PC-9 (cell line): ENCODE measurements around the gene ZNF646. TPM values are rescaled to one million over a fixed set of nuclear protein-coding genes. Genes with fewer than 3 reads are reported as not detected.

Source experiments
- BruUV-seq: library from RNA; stranded (reverse); fragments of 400-500 nt; replicated peaks from 2 replicates; lab custom pipeline; 2021; lab: Mats Ljungman, UMichigan
- CTCF ChIA-PET: fragments of 300-600 bp; sonication (Branson Sonifier 250); formaldehyde crosslinking; loops from one replicate; lab custom pipeline; 2022; ENCODE audit warnings: antibody characterized with exemption; lab: Charles Lee
- POLR2A ChIA-PET: fragments of 300-600 bp; sonication (Branson Sonifier 250); formaldehyde crosslinking; loops from one replicate; lab custom pipeline; 2022; ENCODE audit warnings: antibody characterized with exemption; ENCODE audit not compliant: unreplicated experiment; lab: Charles Lee
- DNase-seq, 2 experiments: peaks; one replicate each; pipeline versions ENCODE4 v3.0.0 to v3.0.0-alpha.2; 2015 to 2022; ENCODE audit warnings: mixed read lengths in 1 of 2
- H2AFZ ChIP-seq: fragments of 200-600 bp; sonication (generic); 2 replicates; pipeline ENCODE4 v1.8.1; 2017; ENCODE audit warnings: antibody characterized with exemption
- H3F3A ChIP-seq: fragments of 200-600 bp; sonication (generic); 2 replicates; pipeline ENCODE4 v1.8.1; 2017; ENCODE audit warnings: antibody characterized with exemption, mild to moderate bottlenecking, low read depth; ENCODE audit not compliant: insufficient read depth
- H3K27ac ChIP-seq: fragments of 200-600 bp; sonication (generic); 2 replicates; pipeline ENCODE4 v1.6.1; 2016; ENCODE audit warnings: mixed run types
- H3K27me3 ChIP-seq: fragments of 200-600 bp; sonication (generic); 2 replicates; pipeline ENCODE4 v1.6.1; 2016; ENCODE audit warnings: low read depth, mixed run types; ENCODE audit not compliant: insufficient read depth
- H3K36me3 ChIP-seq: fragments of 200-600 bp; sonication (generic); 2 replicates; pipeline ENCODE4 v1.6.1; 2016; ENCODE audit warnings: low read depth, mixed run types
- H3K4me1 ChIP-seq: fragments of 200-600 bp; sonication (generic); replicated peaks from 2 replicates; pipeline ENCODE4 v1.6.1; 2016; ENCODE audit warnings: mixed run types; ENCODE audit not compliant: insufficient read depth
- H3K4me2 ChIP-seq: fragments of 200-600 bp; sonication (generic); 2 replicates; pipeline ENCODE4 v1.6.1; 2017; ENCODE audit warnings: mixed run types
- H3K4me3 ChIP-seq: fragments of 200-600 bp; sonication (generic); 2 replicates; pipeline ENCODE4 v1.6.1; 2016; ENCODE audit warnings: mixed run types
- H3K79me2 ChIP-seq: fragments of 200-600 bp; sonication (generic); 2 replicates; pipeline ENCODE4 v1.6.1; 2017; ENCODE audit warnings: low read depth, mixed run types
- H3K9me2 ChIP-seq: fragments of 200-600 bp; sonication (generic); 2 replicates; pipeline ENCODE4 v1.8.1; 2017; ENCODE audit warnings: mild to moderate bottlenecking; ENCODE audit not compliant: insufficient read depth
- H3K9me3 ChIP-seq: fragments of 200-600 bp; sonication (generic); 2 replicates; pipeline ENCODE4 v1.8.1; 2016; ENCODE audit warnings: low read depth; ENCODE audit not compliant: insufficient read depth
- H4K20me1 ChIP-seq: fragments of 200-600 bp; sonication (generic); 2 replicates; pipeline ENCODE4 v1.8.1; 2017; ENCODE audit not compliant: insufficient read depth
- CTCF ChIP-seq: fragments of 200-600 bp; sonication (generic); conservative IDR thresholded peaks from 2 replicates; pipeline ENCODE4 v1.6.1; 2017; ENCODE audit warnings: mixed run types, antibody characterized with exemption, mild to moderate bottlenecking, moderate library complexity
- EZH2 ChIP-seq: fragments of 200-600 bp; sonication (generic); IDR thresholded peaks from 2 replicates; pipeline ENCODE4 v1.8.0; 2017; ENCODE audit warnings: antibody characterized with exemption, low read depth
- intact Hi-C: fragments of 100-400 bp; cut with micrococcal nuclease; formaldehyde crosslinking; loops from one replicate; pipeline ENCODE4 v1.10.0; 2022; ENCODE audit not compliant: unreplicated experiment
- total RNA-seq: library from RNA; stranded (reverse); gene quantifications from 2 replicates; pipeline ENCODE4 v1.2.3, GENCODE V29; 2021

ZNF646 gene
- total RNA-seq, 1 experiment from 2014 or later = 25.4 TPM

- ChIA-PET POLR2A (interaction anchor here (0.6 kb wide), 1 partner anchor 28 kb away, joined by 6 read pairs; no protein-coding TSS in a partner anchor), CTCF (no interaction called here)
- Histone ChIP-seq H3K79me2 (peaks cover 12% of the 10 kb centered on the region), H2AFZ (no peak overlapping the region), H3F3A (peaks cover 57% of the 10 kb centered on the region), H3K27me3 (no peaks in the 10 kb centered on the region), H3K9me3 (no peaks in the 10 kb centered on the region), H3K4me2 (no peak overlapping the region), H3K36me3 (no peaks in the 10 kb centered on the region; the same call in 1 of the 2 replicates), H3K9me2 (no peaks in the 10 kb centered on the region), H4K20me1 (no peaks in the 10 kb centered on the region), H3K4me1 (peaks cover 72% of the 10 kb centered on the region), H3K4me3 (no peak overlapping the region), H3K27ac (no peak overlapping the region)
- no peak for TF ChIP-seq EZH2
- TF ChIP-seq CTCF = no peak
- intact Hi-C loops = no loop called here
- no peak for DNase-seq
- BruUV-seq = no TSS peak
Measured at GRCh38 chr16:31132303-31132979, 58.2 kb downstream of the ZNF646 start.

- no TSS peak for BruUV-seq
- Histone ChIP-seq H3K27me3 (no peaks in the 10 kb centered on the region), H3K79me2 (peaks cover 12% of the 10 kb centered on the region), H3K27ac (no peak overlapping the region), H3K4me3 (no peak overlapping the region), H3K4me2 (peak overlapping the region; percentile 75; the same call in 1 of the 2 replicates), H3K4me1 (peaks cover 72% of the 10 kb centered on the region), H2AFZ (no peak overlapping the region), H3F3A (peaks cover 52% of the 10 kb centered on the region), H3K36me3 (no peaks in the 10 kb centered on the region; the same call in 1 of the 2 replicates), H3K9me2 (no peaks in the 10 kb centered on the region), H4K20me1 (no peaks in the 10 kb centered on the region), H3K9me3 (no peaks in the 10 kb centered on the region)
- TF ChIP-seq CTCF = no peak
- TF ChIP-seq EZH2 = no peak
- intact Hi-C loops = no loop called here
- ChIA-PET CTCF (no interaction called here), POLR2A (interaction anchor here (0.6 to 0.7 kb wide), 2 partner anchors 27 to 41 kb away, joined by 3 to 6 read pairs; no protein-coding TSS in a partner anchor)
- no peak for DNase-seq
Measured at GRCh38 chr16:31133046-31133501, 58.9 kb downstream of the ZNF646 start.

Other genes starting within 250 kb of the ZNF646 start
- gene BCL7C, start 180.3 kb upstream of the ZNF646 start, total RNA-seq = 59.3 and 66.9 TPM in 2 replicates
- 11.6 and 17.0 TPM in 2 replicates for gene CTF1, start 177.8 kb upstream of the ZNF646 start, total RNA-seq
- gene FBXL19, start 150.8 kb upstream of the ZNF646 start, total RNA-seq = 70.8 and 72.7 TPM in 2 replicates
- gene ORAI3, start 125.4 kb upstream of the ZNF646 start, total RNA-seq = 40.7 and 43.5 TPM in 2 replicates
- 29.6 and 33.2 TPM in 2 replicates for gene SETD1A, start 116.7 kb upstream of the ZNF646 start, total RNA-seq
- 34.8 and 44.2 TPM in 2 replicates for gene HSD3B7, start 89.2 kb upstream of the ZNF646 start, total RNA-seq
- 3.9 and 5.6 TPM in 2 replicates for gene STX1B, start 63.8 kb upstream of the ZNF646 start, total RNA-seq
- 85.8 and 100 TPM in 2 replicates for gene STX4, start 40.9 kb upstream of the ZNF646 start, total RNA-seq
- 13.2 and 17.4 TPM in 2 replicates for gene ZNF668, start 182 bp upstream of the ZNF646 start, total RNA-seq
- 7.7 and 9.2 TPM in 2 replicates for gene PRSS53, start 14.5 kb downstream of the ZNF646 start, total RNA-seq
- 46.0 and 59.9 TPM in 2 replicates for gene VKORC1, start 20.4 kb downstream of the ZNF646 start, total RNA-seq
- gene BCKDK, start 34.0 kb downstream of the ZNF646 start, total RNA-seq = 41.5 and 66.5 TPM in 2 replicates
- gene KAT8, start 43.2 kb downstream of the ZNF646 start, total RNA-seq = 81.4 and 84.3 TPM in 2 replicates
- 147 and 154 TPM in 2 replicates for gene PRSS8, start 61.3 kb downstream of the ZNF646 start, total RNA-seq
- 4.1 and 6.8 TPM in 2 replicates for gene PRSS36, start 75.6 kb downstream of the ZNF646 start, total RNA-seq
- gene FUS, start 105.7 kb downstream of the ZNF646 start, total RNA-seq = 429 and 637 TPM in 2 replicates
- 72.9 and 107 TPM in 2 replicates for gene PYCARD, start 128.3 kb downstream of the ZNF646 start, total RNA-seq
- 0.09 TPM in 1 of 2 replicates, not detected in the other for gene TRIM72, start 139.7 kb downstream of the ZNF646 start, total RNA-seq
- gene PYDC1, start 142.7 kb downstream of the ZNF646 start, total RNA-seq = not detected in 2 replicates
- 0.90 and 1.3 TPM in 2 replicates for gene ITGAM, start 185.6 kb downstream of the ZNF646 start, total RNA-seq